Loucy (cell line): ENCODE measurements around the gene CACUL1.

Source experiments
- H2AFZ ChIP-seq: fragments of 200-600 bp; sonication (generic); 2 replicates; pipeline ENCODE4 v1.6.0; 2016; ENCODE audit warnings: antibody characterized with exemption, mild to moderate bottlenecking, low read length, moderate library complexity
- H3F3A ChIP-seq: fragments of 200-600 bp; 2 replicates; pipeline ENCODE4 v1.6.0; 2016; ENCODE audit warnings: antibody characterized with exemption, low read depth, mild to moderate bottlenecking
- H3K27me3 ChIP-seq: fragments of 200-600 bp; sonication (generic); 2 replicates; pipeline ENCODE4 v1.6.1; 2014; ENCODE audit warnings: low read length, mild to moderate bottlenecking; ENCODE audit not compliant: insufficient read depth, poor library complexity, severe bottlenecking
- H3K36me3 ChIP-seq: fragments of 200-600 bp; sonication (generic); 2 replicates; pipeline ENCODE4 v1.6.1; 2016; ENCODE audit warnings: low read length; ENCODE audit not compliant: insufficient read depth
- H3K4me1 ChIP-seq: fragments of 200-600 bp; sonication (generic); 2 replicates; pipeline ENCODE4 v1.5.1; 2014; ENCODE audit warnings: low read length, mild to moderate bottlenecking; ENCODE audit not compliant: insufficient read depth, poor library complexity, severe bottlenecking
- H3K4me2 ChIP-seq: fragments of 200-600 bp; sonication (generic); 2 replicates; pipeline ENCODE4 v1.6.0; 2014; ENCODE audit warnings: antibody characterized with exemption, low read length, low read depth, mild to moderate bottlenecking; ENCODE audit not compliant: poor library complexity, severe bottlenecking
- H3K4me3 ChIP-seq: fragments of 200-600 bp; sonication (generic); 2 replicates; pipeline ENCODE4 v1.5.1; 2014; ENCODE audit warnings: low read length, mild to moderate bottlenecking, mixed read lengths; ENCODE audit not compliant: poor library complexity, severe bottlenecking
- H3K79me2 ChIP-seq: fragments of 200-600 bp; sonication (generic); 2 replicates; pipeline ENCODE4 v1.6.1; 2014; ENCODE audit warnings: low read length; ENCODE audit not compliant: insufficient read depth
- H3K9ac ChIP-seq: fragments of 200-600 bp; sonication (generic); 2 replicates; pipeline ENCODE4 v1.6.0; 2014; ENCODE audit warnings: mild to moderate bottlenecking, low read depth, low read length, moderate library complexity; ENCODE audit not compliant: poor library complexity, severe bottlenecking
- H3K9me2 ChIP-seq: fragments of 200-600 bp; sonication (generic); replicated peaks from 2 replicates; pipeline ENCODE4 v1.6.1; 2016; ENCODE audit warnings: low read depth, low read length, mixed read lengths
- H3K9me3 ChIP-seq: fragments of 200-600 bp; sonication (generic); 2 replicates; pipeline ENCODE4 v1.6.1; 2014; ENCODE audit warnings: mild to moderate bottlenecking, antibody characterized with exemption, low read length, low read depth; ENCODE audit not compliant: insufficient read depth
- H4K20me1 ChIP-seq: fragments of 200-600 bp; sonication (generic); 2 replicates; pipeline ENCODE4 v1.6.0; 2014; ENCODE audit warnings: antibody characterized with exemption, low read length, mild to moderate bottlenecking; ENCODE audit not compliant: insufficient read depth, poor library complexity, severe bottlenecking
- CTCF ChIP-seq: fragments of 200-600 bp; sonication (generic); conservative IDR thresholded peaks from 2 replicates; pipeline ENCODE4 v1.5.1; 2014; ENCODE audit warnings: mild to moderate bottlenecking, antibody characterized with exemption, low read length
- EZH2phosphoT487 ChIP-seq: fragments of 200-600 bp; IDR thresholded peaks from 2 replicates; pipeline ENCODE4 v1.6.1; 2018; ENCODE audit warnings: antibody characterized with exemption, mild to moderate bottlenecking, moderate library complexity, borderline replicate concordance

CACUL1 gene

GRCh38 chr10:118769898-118770600 lies 15.3 kb upstream of the CACUL1 start:
- Histone ChIP-seq H3K9ac (no peak overlapping the region), H3K4me3 (no peak overlapping the region), H3K36me3 (no peaks in the 10 kb centered on the region), H3K4me1 (no peaks in the 10 kb centered on the region), H3K27me3 (no peaks in the 10 kb centered on the region), H3K9me3 (no peaks in the 10 kb centered on the region), H4K20me1 (no peaks in the 10 kb centered on the region), H3F3A (no peaks in the 10 kb centered on the region), H2AFZ (no peak overlapping the region), H3K4me2 (no peak overlapping the region), H3K79me2 (no peaks in the 10 kb centered on the region), H3K9me2 (no peaks in the 10 kb centered on the region)
- TF ChIP-seq CTCF (no peak), EZH2phosphoT487 (no peak)

- TF ChIP-seq EZH2phosphoT487, result no peak
- no peak for TF ChIP-seq CTCF
- no peaks in the 10 kb centered on the region for H4K20me1 ChIP-seq
- no peaks in the 10 kb centered on the region for H3K9me3 ChIP-seq
- no peak overlapping the region for H3K4me2 ChIP-seq
- H3K9ac ChIP-seq, result no peak overlapping the region
- H3K36me3 ChIP-seq, result no peaks in the 10 kb centered on the region
- H3K4me3 ChIP-seq, result no peak overlapping the region
- H2AFZ ChIP-seq, result no peak overlapping the region
- H3K27me3 ChIP-seq, result no peaks in the 10 kb centered on the region
- H3K79me2 ChIP-seq, result no peaks in the 10 kb centered on the region
- H3K4me1 ChIP-seq, result no peaks in the 10 kb centered on the region
- no peaks in the 10 kb centered on the region for H3K9me2 ChIP-seq
- no peaks in the 10 kb centered on the region for H3F3A ChIP-seq
Observed at GRCh38 chr10:118768041-118768919, 13.5 kb upstream of the CACUL1 start.

- Histone ChIP-seq H3F3A (no peaks in the 10 kb centered on the region), H3K4me3 (no peak overlapping the region), H3K4me1 (no peaks in the 10 kb centered on the region), H3K36me3 (no peaks in the 10 kb centered on the region), H3K9ac (no peak overlapping the region), H3K79me2 (no peaks in the 10 kb centered on the region), H2AFZ (no peak overlapping the region), H3K4me2 (no peak overlapping the region), H3K27me3 (no peaks in the 10 kb centered on the region), H3K9me3 (no peaks in the 10 kb centered on the region), H3K9me2 (no peaks in the 10 kb centered on the region), H4K20me1 (no peaks in the 10 kb centered on the region)
- TF ChIP-seq EZH2phosphoT487, result no peak
- TF ChIP-seq CTCF, result no peak
Observed at GRCh38 chr10:118767297-118768040, 12.7 kb upstream of the CACUL1 start.
